Measurements from ENCODE around the gene KMT2C. TPM values are rescaled to one million over a fixed set of nuclear protein-coding genes. Genes with fewer than 3 reads are reported as not detected.

KMT2C gene
- total RNA-seq, 1 experiment from 2014 or later: 54.3 TPM

DNA sequence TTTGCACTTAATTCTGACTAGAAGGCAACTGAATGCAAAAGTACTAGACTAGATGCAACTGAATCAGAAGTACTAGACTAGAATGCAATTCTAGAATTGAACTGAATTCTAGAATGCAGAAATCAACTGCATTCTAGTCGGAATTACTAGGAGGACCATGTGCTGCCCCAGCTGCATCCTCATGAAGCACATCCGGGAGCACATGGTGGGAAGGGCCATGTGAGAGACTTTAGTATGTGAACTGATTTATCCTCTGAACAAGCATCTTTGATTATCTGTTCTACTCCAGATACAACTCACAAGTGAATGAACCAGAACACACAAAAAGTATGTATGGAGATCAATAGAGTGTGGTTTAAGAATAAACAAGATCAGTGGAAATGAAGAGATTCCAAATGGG is 295.2 kb downstream of the KMT2C start:
- Histone ChIP-seq H3K27ac (no peak overlapping the region), H3K4me1 (replicated peaks; ENCODE audit: insufficient read depth) (no peaks in the 10 kb centered on the region), H3K36me3 (ENCODE audit: low read depth) (peaks cover 8% of the 10 kb centered on the region), H3K9me3 (ENCODE audit: insufficient read depth, low read depth) (no peaks in the 10 kb centered on the region), H3K79me2 (ENCODE audit: low read depth) (no peaks in the 10 kb centered on the region), H3K9me2 (ENCODE audit: insufficient read depth) (no peaks in the 10 kb centered on the region), H3K4me2 (no peak overlapping the region), H3K27me3 (ENCODE audit: insufficient read depth, low read depth) (no peaks in the 10 kb centered on the region), H3F3A (ENCODE audit: insufficient read depth, low read depth) (no peaks in the 10 kb centered on the region), H4K20me1 (ENCODE audit: insufficient read depth) (0 out of 2 replicates have a peak, but pooled peaks cover 9% of the 10 kb centered on the region), H3K4me3 (no peak overlapping the region), H2AFZ (no peak overlapping the region)
- BruUV-seq (replicated peaks): no TSS peak
- intact Hi-C loops (cut with micrococcal nuclease; ENCODE audit: unreplicated experiment): loop anchor here (10.0 kb wide), 4 partner anchors 356 to 826 kb away; no protein-coding TSS in a partner anchor
- TF ChIP-seq EZH2 (IDR thresholded peaks at IDR 0.05; ENCODE audit: low read depth): no peak
- TF ChIP-seq, protein P1, sequence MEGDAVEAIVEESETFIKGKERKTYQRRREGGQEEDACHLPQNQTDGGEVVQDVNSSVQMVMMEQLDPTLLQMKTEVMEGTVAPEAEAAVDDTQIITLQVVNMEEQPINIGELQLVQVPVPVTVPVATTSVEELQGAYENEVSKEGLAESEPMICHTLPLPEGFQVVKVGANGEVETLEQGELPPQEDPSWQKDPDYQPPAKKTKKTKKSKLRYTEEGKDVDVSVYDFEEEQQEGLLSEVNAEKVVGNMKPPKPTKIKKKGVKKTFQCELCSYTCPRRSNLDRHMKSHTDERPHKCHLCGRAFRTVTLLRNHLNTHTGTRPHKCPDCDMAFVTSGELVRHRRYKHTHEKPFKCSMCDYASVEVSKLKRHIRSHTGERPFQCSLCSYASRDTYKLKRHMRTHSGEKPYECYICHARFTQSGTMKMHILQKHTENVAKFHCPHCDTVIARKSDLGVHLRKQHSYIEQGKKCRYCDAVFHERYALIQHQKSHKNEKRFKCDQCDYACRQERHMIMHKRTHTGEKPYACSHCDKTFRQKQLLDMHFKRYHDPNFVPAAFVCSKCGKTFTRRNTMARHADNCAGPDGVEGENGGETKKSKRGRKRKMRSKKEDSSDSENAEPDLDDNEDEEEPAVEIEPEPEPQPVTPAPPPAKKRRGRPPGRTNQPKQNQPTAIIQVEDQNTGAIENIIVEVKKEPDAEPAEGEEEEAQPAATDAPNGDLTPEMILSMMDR (conservative IDR thresholded peaks at IDR 0.05): no peak
- DNase-seq: no peak
- CTCF ChIA-PET: interaction anchor here (0.6 kb wide), 1 partner anchor 570 kb away, joined by 3 read pairs; no protein-coding TSS in a partner anchor
- POLR2A ChIA-PET (ENCODE audit: unreplicated experiment): no interaction called here

DNA sequence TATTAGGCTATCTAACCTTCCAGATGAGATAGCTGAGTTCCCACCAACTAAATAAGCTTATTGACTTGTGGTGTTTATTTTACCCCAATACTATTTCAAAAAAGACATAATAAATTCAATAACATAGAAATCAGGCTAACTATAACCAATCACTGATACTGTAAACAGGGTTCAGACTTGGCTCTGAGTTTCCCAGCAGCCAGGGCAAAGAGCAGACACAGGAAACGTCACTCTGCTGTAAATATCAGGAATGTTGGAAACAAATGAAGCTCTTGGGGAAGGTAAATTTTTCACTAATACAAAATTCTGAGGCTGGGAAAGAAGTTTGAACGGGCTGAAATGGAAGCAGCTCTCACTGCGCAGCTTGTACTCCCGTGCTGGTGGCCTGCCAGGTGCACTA is 295.7 kb downstream of the KMT2C start:
- intact Hi-C loops (cut with micrococcal nuclease; ENCODE audit: unreplicated experiment): loop anchor here (10.0 kb wide), 4 partner anchors 355 to 825 kb away; no protein-coding TSS in a partner anchor
- Histone ChIP-seq H3K27me3 (ENCODE audit: insufficient read depth, low read depth) (no peaks in the 10 kb centered on the region), H4K20me1 (ENCODE audit: insufficient read depth) (0 out of 2 replicates have a peak, but pooled peaks cover 9% of the 10 kb centered on the region), H3K4me1 (replicated peaks; ENCODE audit: insufficient read depth) (no peaks in the 10 kb centered on the region), H2AFZ (no peak overlapping the region), H3K27ac (no peak overlapping the region), H3K79me2 (ENCODE audit: low read depth) (no peaks in the 10 kb centered on the region), H3K9me2 (ENCODE audit: insufficient read depth) (no peaks in the 10 kb centered on the region), H3K36me3 (ENCODE audit: low read depth) (peaks cover 9% of the 10 kb centered on the region), H3K4me3 (no peak overlapping the region), H3K4me2 (no peak overlapping the region), H3F3A (ENCODE audit: insufficient read depth, low read depth) (no peaks in the 10 kb centered on the region), H3K9me3 (ENCODE audit: insufficient read depth, low read depth) (no peaks in the 10 kb centered on the region)
- TF ChIP-seq, protein P1 (conservative IDR thresholded peaks at IDR 0.05): no peak
- no peak for DNase-seq
- no TSS peak for BruUV-seq (replicated peaks)
- ChIA-PET POLR2A (ENCODE audit: unreplicated experiment) (no interaction called here), CTCF (interaction anchor here (0.6 kb wide), 1 partner anchor 571 kb away, joined by 3 read pairs; no protein-coding TSS in a partner anchor)

DNA sequence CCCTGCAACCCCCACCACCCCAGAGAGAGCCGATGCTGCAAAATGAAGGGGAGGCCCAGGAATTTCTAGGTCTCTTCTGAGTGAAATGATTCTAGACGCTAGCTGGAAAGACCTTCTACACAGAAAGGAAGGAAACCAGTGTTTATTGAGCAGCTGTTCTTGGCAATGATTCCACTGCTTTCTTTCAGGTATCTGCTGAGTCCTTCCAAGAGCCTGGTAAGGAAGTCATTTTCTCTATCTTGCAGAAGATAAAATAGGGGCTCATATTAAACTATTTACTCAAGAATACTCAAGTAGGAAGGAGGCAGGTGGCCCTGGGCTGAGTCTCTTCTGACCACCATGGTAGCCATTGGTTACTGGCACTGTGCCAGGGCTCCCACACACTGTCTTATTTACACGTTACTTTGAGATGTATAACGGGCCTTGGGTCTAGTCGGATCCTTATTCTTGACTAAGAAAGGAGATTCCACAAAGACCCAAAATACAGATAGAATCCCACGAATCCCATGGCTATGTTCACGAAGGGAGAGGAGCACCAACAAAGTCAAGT is 298.3 kb downstream of the KMT2C start:
- Histone ChIP-seq H3K4me3 (no peak overlapping the region), H3K9me2 (ENCODE audit: insufficient read depth) (no peaks in the 10 kb centered on the region), H3K36me3 (ENCODE audit: low read depth) (peaks cover 12% of the 10 kb centered on the region), H3K4me1 (replicated peaks; ENCODE audit: insufficient read depth) (no peaks in the 10 kb centered on the region), H3K4me2 (no peak overlapping the region), H4K20me1 (ENCODE audit: insufficient read depth) (0 out of 2 replicates have a peak, but pooled peaks cover 9% of the 10 kb centered on the region), H3K79me2 (ENCODE audit: low read depth) (no peaks in the 10 kb centered on the region), H3K9me3 (ENCODE audit: insufficient read depth, low read depth) (no peaks in the 10 kb centered on the region), H3K27me3 (ENCODE audit: insufficient read depth, low read depth) (no peaks in the 10 kb centered on the region), H3F3A (ENCODE audit: insufficient read depth, low read depth) (no peaks in the 10 kb centered on the region), H2AFZ (no peak overlapping the region), H3K27ac (no peak overlapping the region)
- no TSS peak for BruUV-seq (replicated peaks)
- no peak for TF ChIP-seq EZH2 (IDR thresholded peaks at IDR 0.05; ENCODE audit: low read depth)
- TF ChIP-seq, protein P1 (conservative IDR thresholded peaks at IDR 0.05): no peak
- ChIA-PET POLR2A (ENCODE audit: unreplicated experiment) (no interaction called here), CTCF (no interaction called here)
- DNase-seq: no peak
- intact Hi-C loops (cut with micrococcal nuclease; ENCODE audit: unreplicated experiment): no loop called here
